VCaP (cell line): ENCODE measurements around the gene ATP2C1.

ENCODE experiments used
- H3K27ac ChIP-seq: fragments of 450-650 bp; 2 replicates; pipeline ENCODE4 v1.5.1; 2017
- TF ChIP-seq, protein P1 (sequence below): fragments of 450-650 bp; conservative IDR thresholded peaks from 2 replicates; pipeline ENCODE4 v1.5.1; 2017; ENCODE audit warnings: mild to moderate bottlenecking, moderate library complexity

ATP2C1 gene

GRCh38 chr3:130900959-130901358 is 7.1 kb downstream of the ATP2C1 start:
- TF ChIP-seq, protein P1, sequence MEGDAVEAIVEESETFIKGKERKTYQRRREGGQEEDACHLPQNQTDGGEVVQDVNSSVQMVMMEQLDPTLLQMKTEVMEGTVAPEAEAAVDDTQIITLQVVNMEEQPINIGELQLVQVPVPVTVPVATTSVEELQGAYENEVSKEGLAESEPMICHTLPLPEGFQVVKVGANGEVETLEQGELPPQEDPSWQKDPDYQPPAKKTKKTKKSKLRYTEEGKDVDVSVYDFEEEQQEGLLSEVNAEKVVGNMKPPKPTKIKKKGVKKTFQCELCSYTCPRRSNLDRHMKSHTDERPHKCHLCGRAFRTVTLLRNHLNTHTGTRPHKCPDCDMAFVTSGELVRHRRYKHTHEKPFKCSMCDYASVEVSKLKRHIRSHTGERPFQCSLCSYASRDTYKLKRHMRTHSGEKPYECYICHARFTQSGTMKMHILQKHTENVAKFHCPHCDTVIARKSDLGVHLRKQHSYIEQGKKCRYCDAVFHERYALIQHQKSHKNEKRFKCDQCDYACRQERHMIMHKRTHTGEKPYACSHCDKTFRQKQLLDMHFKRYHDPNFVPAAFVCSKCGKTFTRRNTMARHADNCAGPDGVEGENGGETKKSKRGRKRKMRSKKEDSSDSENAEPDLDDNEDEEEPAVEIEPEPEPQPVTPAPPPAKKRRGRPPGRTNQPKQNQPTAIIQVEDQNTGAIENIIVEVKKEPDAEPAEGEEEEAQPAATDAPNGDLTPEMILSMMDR: no peak
- peak overlapping the region; percentile 63 for H3K27ac ChIP-seq

GRCh38 chr3:130901463-130902204 is 7.8 kb downstream of the ATP2C1 start:
- H3K27ac ChIP-seq: peak overlapping the region; percentile 63
- TF ChIP-seq, protein P1: no peak

GRCh38 chr3:130903412-130903908 is 9.6 kb downstream of the ATP2C1 start:
- no peak overlapping the region; the same call in 1 of the 2 replicates for H3K27ac ChIP-seq
- TF ChIP-seq, protein P1: no peak

DNA sequence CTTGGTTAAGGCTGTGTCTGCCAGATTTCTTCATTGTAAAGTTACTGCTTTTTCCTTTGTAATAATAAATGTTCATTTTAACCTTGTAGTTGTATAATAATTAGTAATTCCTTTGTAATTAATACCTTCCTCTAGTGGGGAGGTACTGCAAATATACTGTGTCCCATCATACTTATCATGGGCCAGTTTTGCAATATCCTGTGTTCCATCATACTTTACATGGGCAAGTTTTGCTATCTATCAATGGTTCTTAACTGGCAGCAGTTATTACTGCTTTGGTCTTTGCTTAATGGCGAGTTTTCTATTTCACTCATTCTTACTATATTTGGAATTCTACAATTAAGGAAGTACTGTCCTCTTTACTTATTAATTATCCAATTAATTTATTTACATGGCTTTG is 10.6 kb downstream of the ATP2C1 start:
- TF ChIP-seq, protein P1: no peak
- peak overlapping the region; percentile 76 for H3K27ac ChIP-seq

- TF ChIP-seq, protein P1: no peak
- peak overlapping the region; percentile 76 for H3K27ac ChIP-seq
Observed at GRCh38 chr3:130905551-130905950, 11.7 kb downstream of the ATP2C1 start.

GRCh38 chr3:130906374-130906995 is 12.6 kb downstream of the ATP2C1 start:
- TF ChIP-seq, protein P1: no peak
- peak overlapping the region; percentile 76 for H3K27ac ChIP-seq

DNA sequence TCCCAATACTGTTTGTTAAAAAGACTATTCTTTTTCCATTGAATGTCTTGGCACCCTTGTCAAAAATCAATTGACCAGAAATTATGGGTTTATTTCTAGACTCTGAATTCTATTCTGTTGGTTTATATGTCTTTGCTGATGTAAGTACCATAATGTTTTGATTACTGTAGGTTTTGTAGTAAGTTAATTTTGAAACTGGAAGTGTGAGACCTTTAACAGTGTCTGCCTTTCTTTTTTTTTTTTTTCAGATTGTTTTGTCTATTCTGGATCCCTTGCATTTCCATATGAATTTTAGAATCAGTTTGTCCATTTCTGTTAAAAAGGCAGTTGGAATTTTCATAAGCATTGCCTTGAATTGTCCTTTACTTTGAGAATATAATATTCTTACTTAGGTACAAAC is 13.6 kb downstream of the ATP2C1 start:
- TF ChIP-seq, protein P1: no peak
- peak overlapping the region; percentile 76 for H3K27ac ChIP-seq
